H1 (cell line): ENCODE results near the gene SND1. TPM values are rescaled to one million over a fixed set of nuclear protein-coding genes. Genes with fewer than 3 reads are reported as not detected.

Source experiments
- CTCF ChIA-PET: fragments of 300-600 bp; sonication (Branson Sonifier 250); formaldehyde crosslinking; loops from one replicate; lab custom pipeline; 2021; ENCODE audit not compliant: partially characterized antibody; lab: Charles Lee
- POLR2A ChIA-PET: fragments of 300-600 bp; sonication (Branson Sonifier 250); formaldehyde crosslinking; loops from one replicate; lab custom pipeline; 2021; ENCODE audit warnings: inconsistent platforms; ENCODE audit not compliant: partially characterized antibody; lab: Charles Lee
- DNase-seq, 2 experiments: peaks; one replicate each; pipeline versions ENCODE4 v3.0.0 to v3.0.0-alpha.2; 2010 to 2022; ENCODE audit warnings: low spot score in 2 of 2, low read depth in 1 of 2, mixed read lengths in 1 of 2
- FAIRE-seq: peaks from 2 replicates; lab custom pipeline; 2011; peaks lifted over from hg19 to GRCh38; lab: Jason Lieb, UNC
- H2AFZ ChIP-seq: 2 replicates; pipeline ENCODE4 v1.8.1; 2012; ENCODE audit warnings: low read length, inconsistent platforms
- H2AK5ac ChIP-seq: 2 replicates; pipeline ENCODE4 v1.6.1; 2013; ENCODE audit warnings: low read depth, low read length
- H2BK120ac ChIP-seq: replicated peaks from 2 replicates; pipeline ENCODE3; 2013; ENCODE audit warnings: low read depth, low read length, inconsistent platforms
- H2BK12ac ChIP-seq: 2 replicates; pipeline ENCODE4 v1.6.1; 2013; ENCODE audit warnings: low read depth, low read length
- H2BK15ac ChIP-seq: 2 replicates; pipeline ENCODE4 v1.6.1; 2013; ENCODE audit warnings: low read length
- H2BK20ac ChIP-seq: 2 replicates; pipeline ENCODE4 v1.6.1; 2013; ENCODE audit warnings: low read length
- H2BK5ac ChIP-seq: 2 replicates; pipeline ENCODE4 v1.6.1; 2013; ENCODE audit warnings: low read depth, low read length
- H3K14ac ChIP-seq: 2 replicates; pipeline ENCODE4 v1.6.1; 2013; ENCODE audit warnings: inconsistent platforms; ENCODE audit not compliant: insufficient read length
- H3K18ac ChIP-seq: 2 replicates; pipeline ENCODE4 v1.6.1; 2013; ENCODE audit warnings: low read length; ENCODE audit errors: extremely low read depth
- H3K23ac ChIP-seq: 2 replicates; pipeline ENCODE4 v1.6.1; 2013; ENCODE audit warnings: inconsistent platforms; ENCODE audit not compliant: insufficient read length
- H3K23me2 ChIP-seq: 2 replicates; pipeline ENCODE4 v1.6.1; 2013; ENCODE audit warnings: low read depth, low read length
- H3K27ac ChIP-seq: 2 replicates; pipeline ENCODE4 v1.6.1; 2011; ENCODE audit warnings: low read depth, low read length, inconsistent platforms
- H3K27me3 ChIP-seq, 4 experiments: replicated peaks in 1 of 4; 1 replicate in 1 of 4; 2 replicates in 3 of 4; pipeline versions ENCODE4 v1.6.1 to v1.8.1; 2011 to 2013; ENCODE audit warnings: low read length in 3 of 4, mild to moderate bottlenecking in 3 of 4, inconsistent platforms in 2 of 4, mixed read lengths in 2 of 4, moderate library complexity in 1 of 4; ENCODE audit not compliant: control insufficient read depth in 3 of 4, insufficient read depth in 3 of 4; ENCODE audit errors: extremely low read depth in 1 of 4
- H3K36me3 ChIP-seq, 4 experiments: 2 replicates each; pipeline versions ENCODE4 v1.6.1 to v1.8.1; 2011 to 2013; ENCODE audit warnings: mild to moderate bottlenecking in 4 of 4, low read length in 3 of 4, moderate library complexity in 2 of 4, control low read depth in 1 of 4, inconsistent platforms in 1 of 4; ENCODE audit not compliant: insufficient read depth in 4 of 4, control insufficient read depth in 2 of 4
- H3K4ac ChIP-seq: replicated peaks from 2 replicates; pipeline ENCODE3; 2013; ENCODE audit warnings: low read length, low read depth, mixed read lengths, inconsistent platforms; ENCODE audit not compliant: insufficient read length
- H3K4me1 ChIP-seq, 4 experiments: replicated peaks in 1 of 4; 1 replicate in 1 of 4; 2 replicates in 3 of 4; pipeline versions ENCODE4 v1.6.1 to v1.8.1; 2011 to 2013; ENCODE audit warnings: low read length in 3 of 4, inconsistent platforms in 2 of 4, mixed read lengths in 1 of 4; ENCODE audit not compliant: insufficient read depth in 4 of 4, control insufficient read depth in 3 of 4
- H3K4me2 ChIP-seq, 2 experiments: 2 replicates each; pipeline versions ENCODE4 v1.6.1 to v1.8.1; 2011 to 2013; ENCODE audit warnings: low read depth in 2 of 2, low read length in 2 of 2, control low read depth in 1 of 2, inconsistent platforms in 1 of 2, mild to moderate bottlenecking in 1 of 2; ENCODE audit not compliant: insufficient read depth in 1 of 2
- H3K4me3 ChIP-seq, 4 experiments: fragments of 200-600, 300-600 bp in 1 of 4; sonication (generic), shearing (Covaris generic), sonication (Bioruptor Twin) in 1 of 4; 2 replicates each; pipeline versions ENCODE4 v1.5.1 to v1.8.1; 2011 to 2016; ENCODE audit warnings: low read length in 4 of 4, low read depth in 3 of 4, control low read depth in 2 of 4, inconsistent platforms in 2 of 4, mild to moderate bottlenecking in 2 of 4, mixed read lengths in 1 of 4, moderate library complexity in 1 of 4; ENCODE audit not compliant: insufficient read depth in 2 of 4; ENCODE audit errors: extremely low read depth in 1 of 4
- H3K56ac ChIP-seq: replicated peaks from 2 replicates; pipeline ENCODE3; 2013; ENCODE audit warnings: low read depth, mild to moderate bottlenecking, mixed read lengths, low read length, inconsistent platforms; ENCODE audit not compliant: insufficient read length
- H3K79me1 ChIP-seq: 2 replicates; pipeline ENCODE4 v1.6.1; 2013; ENCODE audit warnings: low read depth, low read length, control low read depth
- H3K79me2 ChIP-seq, 2 experiments: 2 replicates each; pipeline versions ENCODE4 v1.6.1 to v1.8.1; 2012 to 2013; ENCODE audit warnings: low read length in 2 of 2, mild to moderate bottlenecking in 2 of 2, inconsistent platforms in 1 of 2; ENCODE audit not compliant: insufficient read depth in 2 of 2, control insufficient read depth in 1 of 2
- H3K9ac ChIP-seq, 4 experiments: replicated peaks in 1 of 4; 1 replicate in 1 of 4; 2 replicates in 3 of 4; pipeline versions ENCODE4 v1.6.1 to v1.8.1; 2011 to 2013; ENCODE audit warnings: low read depth in 3 of 4, low read length in 3 of 4, control low read depth in 2 of 4, mild to moderate bottlenecking in 2 of 4, moderate library complexity in 2 of 4, inconsistent platforms in 1 of 4; ENCODE audit errors: extremely low read depth in 1 of 4
- H3K9me3 ChIP-seq, 2 experiments: 2 replicates each; pipeline versions ENCODE4 v1.6.1 to v1.8.1; 2012 to 2013; ENCODE audit warnings: mild to moderate bottlenecking in 2 of 2, moderate library complexity in 2 of 2, control low read depth in 1 of 2, inconsistent platforms in 1 of 2, low read depth in 1 of 2, low read length in 1 of 2, mixed read lengths in 1 of 2; ENCODE audit not compliant: insufficient read depth in 2 of 2
- H4K20me1 ChIP-seq, 2 experiments: replicated peaks in 1 of 2; 2 replicates each; pipeline versions ENCODE3 to v1.8.1; 2011 to 2013; ENCODE audit warnings: inconsistent platforms in 2 of 2, low read length in 2 of 2, mild to moderate bottlenecking in 1 of 2; ENCODE audit not compliant: insufficient read depth in 2 of 2, control insufficient read depth in 1 of 2
- H4K5ac ChIP-seq: 2 replicates; pipeline ENCODE4 v1.6.1; 2013; ENCODE audit warnings: low read length, low read depth, mixed read lengths, inconsistent platforms; ENCODE audit not compliant: insufficient read length
- H4K8ac ChIP-seq: 2 replicates; pipeline ENCODE4 v1.8.0; 2013; ENCODE audit warnings: mild to moderate bottlenecking, moderate library complexity, low read length, inconsistent platforms; ENCODE audit not compliant: insufficient read depth; ENCODE audit errors: extremely low read depth
- H4K91ac ChIP-seq: replicated peaks from 2 replicates; pipeline ENCODE3; 2013; ENCODE audit warnings: low read length, mixed read lengths, inconsistent platforms; ENCODE audit not compliant: insufficient read length
- CBX8 ChIP-seq: fragments of 300-800, 300-1000 bp; sonication (generic); IDR thresholded peaks from 2 replicates; pipeline ENCODE4 v1.7.1; 2016; ENCODE audit warnings: low read depth, low read length, borderline replicate concordance
- HDAC6 ChIP-seq: IDR thresholded peaks from one replicate; pipeline ENCODE4 v1.7.1; 2012; ENCODE audit warnings: low read depth, mild to moderate bottlenecking, inconsistent platforms, low read length, moderate library complexity
- MAFK ChIP-seq: IDR thresholded peaks from 2 replicates; pipeline ENCODE4 v1.6.1; 2012; ENCODE audit warnings: low read depth, mild to moderate bottlenecking, improper control_type of control experiment, low read length
- POLR2A ChIP-seq, 2 experiments: IDR thresholded peaks; 1 replicate in 1 of 2; 2 replicates in 1 of 2; pipeline ENCODE4 v1.6.1; 2011; ENCODE audit warnings: low read depth in 2 of 2, low read length in 2 of 2, mild to moderate bottlenecking in 2 of 2; ENCODE audit errors: control extremely low read depth in 1 of 2
- RXRA ChIP-seq: IDR thresholded peaks from 2 replicates; pipeline ENCODE4 v1.6.1; 2011; ENCODE audit warnings: low read depth, mild to moderate bottlenecking, low read length, moderate library complexity; ENCODE audit not compliant: insufficient read depth
- SUZ12 ChIP-seq: fragments of 200-600 bp; sonication (generic); IDR thresholded peaks from 2 replicates; pipeline ENCODE4 v1.6.1; 2012; ENCODE audit warnings: mild to moderate bottlenecking, inconsistent platforms, low read length, moderate library complexity, mixed read lengths
- TAF7 ChIP-seq: optimal IDR thresholded peaks from 2 replicates; pipeline ENCODE3; 2011; ENCODE audit warnings: low read depth, mild to moderate bottlenecking, inconsistent platforms, low read length, moderate library complexity, borderline replicate concordance
- WGBS, 2 experiments: shearing (Covaris generic) in 1 of 2; methylation state at CpG; one replicate each; pipeline versions ENCODE4 v1.1.6 to v1.1.7; 2013 to 2015; ENCODE audit warnings: low lambda C conversion rate in 2 of 2, mixed read lengths in 2 of 2, inconsistent platforms in 1 of 2, low coverage in 1 of 2, missing lambda C conversion rate in 1 of 2; ENCODE audit not compliant: insufficient replicate concordance in 2 of 2, insufficient coverage in 1 of 2, insufficient read length in 1 of 2; ENCODE audit errors: extremely low coverage in 1 of 2, missing lambda C conversion rate in 1 of 2; 5-methylcytosine and 5-hydroxymethylcytosine counted together
- polyA plus RNA-seq, 7 experiments: library from polyadenylated mRNA; depleted of rRNA in 3 of 7; stranded (reverse) in 5 of 7; unstranded in 2 of 7; fragments of >200 nt in 5 of 7; fragments of 200-250 nt in 2 of 7; gene quantifications; 1 replicate in 5 of 7; 2 replicates in 1 of 7; 4 replicates in 1 of 7; pipeline versions ENCODE4 v1.2.1 to v1.2.3, GENCODE V29; 2011 to 2013; ENCODE audit warnings: missing spikeins in 2 of 7, mixed read lengths in 2 of 7
- total RNA-seq: library from RNA; stranded (reverse); fragmentation: NEBNext Ultra II Directional; extraction: Animal tissue kit (Norgen Biotek cat#: 25700); gene quantifications from 2 replicates; pipeline ENCODE4 v1.2.1, GENCODE V29; 2021

The SND1 gene
- total and polyA plus RNA-seq, 2 of the 8 experiments (the other 6 are each of a cell fraction or from before 2014, with no cell fraction given): 122 to 290 TPM

DNA sequence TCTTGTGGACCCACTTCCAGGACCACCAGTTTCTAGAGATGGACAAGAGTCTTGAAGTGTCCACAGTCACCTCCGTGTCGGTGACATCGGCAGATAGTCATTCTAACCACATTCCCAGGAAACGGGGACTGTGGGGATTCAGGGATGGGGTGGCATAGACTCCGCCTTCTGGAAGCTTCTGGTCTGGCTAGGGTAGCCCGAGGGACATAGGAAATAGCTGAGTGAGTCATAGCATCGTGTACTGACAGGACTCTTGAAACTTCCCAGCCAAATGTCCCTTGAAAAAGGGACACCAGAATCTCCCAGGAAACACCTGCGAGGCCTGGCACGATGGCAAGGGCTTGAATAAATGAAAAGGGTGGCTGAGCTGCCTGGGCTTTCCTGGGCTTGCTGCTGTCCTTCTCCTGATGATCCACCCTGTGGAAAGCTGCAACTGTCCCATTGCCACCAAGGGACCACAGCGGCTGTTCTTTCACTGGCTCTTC is 463.4 kb downstream of the SND1 start:
- peaks cover 0 to 9% (median 4%) of the 10 kb centered on the region in 4 experiments; a peak in 4 of 7 replicates for H3K4me1 ChIP-seq
- H4K20me1 ChIP-seq: no peaks in the 10 kb centered on the region
- H3K36me3 ChIP-seq: no peaks in the 10 kb centered on the region
- H3K23ac ChIP-seq: no peak overlapping the region
- no peak overlapping the region for H3K9ac ChIP-seq
- no peaks in the 10 kb centered on the region for H3K79me1 ChIP-seq
- H2BK120ac ChIP-seq: no peak overlapping the region
- no peaks in the 10 kb centered on the region for H3K9me3 ChIP-seq
- 91% methylated on average over 10 of the region's 10 CpGs; no CpG with 5 or more reads in 1 of the 2 experiments for WGBS, 2 experiments
- no peak overlapping the region for H3K4me3 ChIP-seq
- FAIRE-seq (no peak), DNase-seq (peak in 1 of 2 experiments; percentile 40)
- H3K27me3 ChIP-seq: peaks cover 2 to 14% (median 6%) of the 10 kb centered on the region in 4 experiments; a peak in 4 of 7 replicates
- no peak overlapping the region for H2BK20ac ChIP-seq
- no peak overlapping the region for H4K5ac ChIP-seq
- no peak overlapping the region for H3K4ac ChIP-seq
- no peak overlapping the region for H3K56ac ChIP-seq
- CTCF ChIA-PET: interaction anchor here (0.6 to 2.4 kb wide), 8 partner anchors 8 to 93 kb away, joined by 3 to 25 read pairs (median 4); no protein-coding TSS in a partner anchor
- H2BK15ac ChIP-seq: no peak overlapping the region
- H2BK12ac ChIP-seq: no peak overlapping the region
- H3K27ac ChIP-seq: no peak overlapping the region
- H4K91ac ChIP-seq: no peak overlapping the region
- POLR2A ChIA-PET: interaction anchor here (0.9 to 1.5 kb wide), 5 partner anchors 8 to 93 kb away, joined by 3 to 9 read pairs (median 3); no protein-coding TSS in a partner anchor
- H2BK5ac ChIP-seq: no peak overlapping the region
- no peak overlapping the region for H3K14ac ChIP-seq
- H3K4me2 ChIP-seq: no peak overlapping the region
- no peaks in the 10 kb centered on the region; a peak in 1 of 4 replicates for H3K79me2 ChIP-seq
- no peak overlapping the region for H2AK5ac ChIP-seq
- H4K8ac ChIP-seq: no peak overlapping the region
- no peak overlapping the region for H2AFZ ChIP-seq
- no peak for TF ChIP-seq POLR2A (IDR thresholded peaks at IDR 0.05; ENCODE audit: control extremely low read depth in 1 of 2, low read depth in 2 of 2, low read length in 2 of 2)
- no peak for TF ChIP-seq TAF7
- no peak for TF ChIP-seq HDAC6
- no peak for TF ChIP-seq CBX8
- TF ChIP-seq MAFK: no peak
- no peak for TF ChIP-seq RXRA
- TF ChIP-seq SUZ12: no peak
- H3K18ac ChIP-seq: no peak overlapping the region
- no peaks in the 10 kb centered on the region for H3K23me2 ChIP-seq
